RWPE2 (cell line): ENCODE data around the gene SF3B6.

Source experiments
- ATAC-seq: fragments of 200-7000 bp; cut with Tn5 transposase; 3 replicates; pipeline ENCODE4 v1.9.1; 2021; ENCODE audit warnings: low read depth
- DNase-seq: peaks from one replicate; pipeline ENCODE4 v3.0.0-alpha.2; 2020; ENCODE audit warnings: low spot score
- H3K27ac ChIP-seq: fragments of 450-650 bp; 2 replicates; pipeline ENCODE4 v1.5.1; 2017; ENCODE audit warnings: mild to moderate bottlenecking; ENCODE audit not compliant: poor library complexity, severe bottlenecking
- H3K27me3 ChIP-seq: fragments of 250-450 bp; sonication (Bioruptor Pico); 2 replicates; pipeline ENCODE4 v1.5.1; 2021; ENCODE audit warnings: mild to moderate bottlenecking, moderate library complexity; ENCODE audit not compliant: insufficient read depth, poor library complexity, severe bottlenecking
- H3K36me3 ChIP-seq: fragments of 250-450 bp; sonication (Bioruptor Pico); 2 replicates; pipeline ENCODE4 v1.5.1; 2020; ENCODE audit warnings: low read depth, mild to moderate bottlenecking, moderate library complexity
- H3K4me1 ChIP-seq: fragments of 250-450 bp; sonication (Bioruptor Pico); 2 replicates; pipeline ENCODE4 v1.5.1; 2021; ENCODE audit warnings: mild to moderate bottlenecking, moderate library complexity; ENCODE audit not compliant: insufficient read depth, poor library complexity, severe bottlenecking
- H3K4me3 ChIP-seq: fragments of 250-450 bp; sonication (Bioruptor Pico); 2 replicates; pipeline ENCODE4 v1.5.1; 2021; ENCODE audit warnings: mild to moderate bottlenecking, moderate library complexity; ENCODE audit not compliant: severe bottlenecking
- H3K9me3 ChIP-seq: fragments of 250-450 bp; sonication (Bioruptor Pico); 2 replicates; pipeline ENCODE4 v1.5.1; 2021; ENCODE audit warnings: mild to moderate bottlenecking, moderate library complexity; ENCODE audit not compliant: severe bottlenecking
- TF ChIP-seq, protein P1 (sequence below): fragments of 450-650 bp; IDR thresholded peaks from one replicate; pipeline ENCODE4 v1.5.1; 2017; ENCODE audit warnings: mild to moderate bottlenecking, moderate library complexity; ENCODE audit not compliant: poor library complexity, severe bottlenecking

The SF3B6 gene

GRCh38 chr2:24075915-24076848 lies at the start of gene SF3B6:
SF3B6 (minus strand) TSS chr2:24076326; CDS start chr2:24076229, 97 bp downstream.
- DNase-seq (peak; percentile 100), ATAC-seq (peak; percentile 82)
- Histone ChIP-seq H3K4me1 (no peaks in the 10 kb centered on the region), H3K27ac (peak within 1 kb of the TSS; percentile 78), H3K27me3 (no peaks in the 10 kb centered on the region), H3K9me3 (no peaks in the 10 kb centered on the region), H3K36me3 (peaks cover 43% of the 10 kb centered on the region), H3K4me3 (peak within 1 kb of the TSS; percentile 69)
- TF ChIP-seq, protein P1, sequence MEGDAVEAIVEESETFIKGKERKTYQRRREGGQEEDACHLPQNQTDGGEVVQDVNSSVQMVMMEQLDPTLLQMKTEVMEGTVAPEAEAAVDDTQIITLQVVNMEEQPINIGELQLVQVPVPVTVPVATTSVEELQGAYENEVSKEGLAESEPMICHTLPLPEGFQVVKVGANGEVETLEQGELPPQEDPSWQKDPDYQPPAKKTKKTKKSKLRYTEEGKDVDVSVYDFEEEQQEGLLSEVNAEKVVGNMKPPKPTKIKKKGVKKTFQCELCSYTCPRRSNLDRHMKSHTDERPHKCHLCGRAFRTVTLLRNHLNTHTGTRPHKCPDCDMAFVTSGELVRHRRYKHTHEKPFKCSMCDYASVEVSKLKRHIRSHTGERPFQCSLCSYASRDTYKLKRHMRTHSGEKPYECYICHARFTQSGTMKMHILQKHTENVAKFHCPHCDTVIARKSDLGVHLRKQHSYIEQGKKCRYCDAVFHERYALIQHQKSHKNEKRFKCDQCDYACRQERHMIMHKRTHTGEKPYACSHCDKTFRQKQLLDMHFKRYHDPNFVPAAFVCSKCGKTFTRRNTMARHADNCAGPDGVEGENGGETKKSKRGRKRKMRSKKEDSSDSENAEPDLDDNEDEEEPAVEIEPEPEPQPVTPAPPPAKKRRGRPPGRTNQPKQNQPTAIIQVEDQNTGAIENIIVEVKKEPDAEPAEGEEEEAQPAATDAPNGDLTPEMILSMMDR, result no peak

GRCh38 chr2:24123922-24124580 lies 47.9 kb upstream of the SF3B6 start:
- no peak for DNase-seq
- H3K9me3 ChIP-seq, result no peaks in the 10 kb centered on the region

DNA sequence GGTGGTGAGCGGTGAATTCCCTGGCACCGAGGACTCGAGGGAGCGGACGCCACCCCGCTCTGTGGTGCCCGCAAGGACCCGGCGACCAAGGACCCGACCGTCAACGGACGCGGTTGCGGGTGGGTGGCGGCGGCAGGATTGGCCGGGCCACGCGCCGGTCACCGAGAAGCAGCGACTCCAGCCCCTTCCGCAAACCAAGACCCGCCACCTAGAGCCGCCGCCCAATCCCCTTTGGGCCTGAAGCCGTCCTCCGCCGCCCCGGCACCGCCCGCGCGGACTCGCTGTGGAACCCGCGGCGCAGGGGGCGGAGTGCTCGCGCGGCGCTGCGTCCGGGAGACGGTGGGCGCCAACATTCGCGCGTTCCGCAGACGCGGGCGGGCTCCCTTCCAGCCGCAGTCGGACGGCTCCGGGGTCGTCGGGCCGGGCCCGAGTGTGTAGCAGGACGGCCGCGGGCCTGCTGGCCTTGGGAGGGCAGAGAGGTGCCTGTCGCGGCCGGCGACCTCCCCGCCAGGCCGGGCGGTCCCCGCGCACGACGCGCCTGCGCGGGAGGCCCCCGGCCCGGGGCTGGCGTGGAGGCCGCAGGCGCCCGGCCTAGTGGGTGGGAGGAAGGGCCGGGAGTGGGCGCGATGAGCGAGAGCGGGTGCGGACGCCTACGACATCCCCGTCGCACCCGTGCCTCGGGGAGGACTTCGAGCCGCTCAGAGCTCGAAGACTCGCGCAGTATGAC lies 47.2 kb upstream of the SF3B6 start, which contains the start of the genes FAM228B and PFN4:
FAM228B (plus strand) TSS at position 275 of the 727 bp plus-strand sequence. CDS start 893 bp downstream, outside the sequence.
PFN4 (minus strand) TSS at position 140 of the 727 bp plus-strand sequence. CDS start 799 bp downstream, outside the sequence.
- H3K27ac ChIP-seq, result peak within 1 kb of the TSS; percentile 62
- no peaks in the 10 kb centered on the region for H3K36me3 ChIP-seq
- H3K4me1 ChIP-seq, result peaks cover 10% of the 10 kb centered on the region
- H3K4me3 ChIP-seq, result peak within 1 kb of the TSS; percentile 97
- TF ChIP-seq, protein P1, result no peak
- H3K9me3 ChIP-seq, result no peaks in the 10 kb centered on the region
- peak; percentile 81 for DNase-seq
- no peaks in the 10 kb centered on the region for H3K27me3 ChIP-seq
- peak; percentile 94 for ATAC-seq

More at GRCh38 chr2:24123922-24124580, 47.9 kb upstream of the SF3B6 start:
- TF ChIP-seq, protein P1, result no peak
- H3K27ac ChIP-seq, result peak overlapping the region; percentile 62
- peaks cover 10% of the 10 kb centered on the region for H3K4me1 ChIP-seq
- H3K4me3 ChIP-seq, result peak overlapping the region; percentile 97
- ATAC-seq, result peak; percentile 31; the same call in 2 of the 3 replicates
- H3K27me3 ChIP-seq, result no peaks in the 10 kb centered on the region
- no peaks in the 10 kb centered on the region for H3K36me3 ChIP-seq

GRCh38 chr2:24122366-24123194 lies 46.5 kb upstream of the SF3B6 start:
- no peaks in the 10 kb centered on the region for H3K36me3 ChIP-seq
- TF ChIP-seq, protein P1, result no peak
- H3K4me3 ChIP-seq, result peak overlapping the region; percentile 97
- DNase-seq (no peak), ATAC-seq (no peak; the same call in 2 of the 3 replicates)
- peak overlapping the region; percentile 62 for H3K27ac ChIP-seq
- H3K27me3 ChIP-seq, result no peaks in the 10 kb centered on the region
- peaks cover 10% of the 10 kb centered on the region for H3K4me1 ChIP-seq
- no peaks in the 10 kb centered on the region for H3K9me3 ChIP-seq
